Activated CD4-positive, CD25-positive, alpha-beta regulatory T cell treated with anti-CD3 and anti-CD28 coated beads, Interleukin-2, amount 50 U/mL, for 72 hours (primary cell): ENCODE measurements around the gene DCAF16.

ENCODE experiments used
- DNase-seq: peaks from one replicate; pipeline ENCODE4 v3.0.0; 2021

Gene DCAF16

GRCh38 chr4:17781300-17782287 is 29.0 kb downstream of the DCAF16 start, which contains the start of gene FAM184B:
Gene FAM184B (minus strand): TSS chr4:17781621. CDS start chr4:17781299, 322 bp downstream.
- DNase-seq, result no peak

GRCh38 chr4:17780501-17781299 is 29.9 kb downstream of the DCAF16 start:
- no peak for DNase-seq

DNA sequence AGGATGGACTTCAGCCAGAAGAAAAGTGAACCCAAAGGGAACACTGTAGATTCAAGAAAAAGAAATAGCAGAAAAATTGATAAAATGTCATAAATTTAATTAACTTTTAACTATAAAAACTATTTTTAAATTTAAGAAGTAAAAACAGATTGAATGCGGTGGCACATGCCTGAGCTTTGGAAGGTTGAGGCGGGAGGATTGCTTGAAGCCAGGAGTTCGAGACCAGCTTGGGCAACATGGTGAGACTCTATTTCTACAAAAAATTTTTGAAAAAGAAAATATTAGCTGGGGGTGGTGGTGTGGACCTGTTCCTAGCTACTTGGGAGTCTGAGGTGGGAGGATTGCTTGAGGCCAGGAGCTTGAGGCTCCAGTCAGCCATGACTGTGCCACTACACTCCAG is 32.1 kb downstream of the DCAF16 start:
- DNase-seq, result no peak

DNA sequence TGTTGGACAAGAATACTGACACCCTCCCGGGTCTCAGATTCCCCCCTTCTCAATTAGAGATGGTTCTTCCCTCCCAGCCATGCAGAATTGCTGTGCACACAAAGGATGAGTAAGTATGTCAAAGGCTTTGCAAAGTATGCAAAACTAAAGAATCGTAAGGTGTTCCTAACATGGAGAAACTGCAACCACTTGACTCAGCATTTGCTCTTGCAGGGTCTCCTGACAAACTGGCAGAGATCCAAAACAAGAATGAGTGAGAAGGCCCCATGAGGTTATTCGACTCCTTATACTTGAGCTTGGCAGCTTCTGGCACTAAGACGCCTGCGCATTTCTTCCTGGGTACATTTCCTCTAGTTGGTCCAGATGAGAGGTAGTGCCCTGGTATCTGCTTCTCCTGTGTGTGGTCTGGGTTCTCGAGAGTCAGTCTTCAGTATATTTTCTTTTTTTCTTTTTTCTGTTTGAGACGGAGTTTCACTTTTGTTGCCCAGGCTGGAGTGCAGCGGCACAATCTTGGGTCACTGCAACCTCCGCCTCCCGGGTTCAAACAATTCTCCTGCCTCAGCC is 37.3 kb downstream of the DCAF16 start:
- no peak for DNase-seq

DNA sequence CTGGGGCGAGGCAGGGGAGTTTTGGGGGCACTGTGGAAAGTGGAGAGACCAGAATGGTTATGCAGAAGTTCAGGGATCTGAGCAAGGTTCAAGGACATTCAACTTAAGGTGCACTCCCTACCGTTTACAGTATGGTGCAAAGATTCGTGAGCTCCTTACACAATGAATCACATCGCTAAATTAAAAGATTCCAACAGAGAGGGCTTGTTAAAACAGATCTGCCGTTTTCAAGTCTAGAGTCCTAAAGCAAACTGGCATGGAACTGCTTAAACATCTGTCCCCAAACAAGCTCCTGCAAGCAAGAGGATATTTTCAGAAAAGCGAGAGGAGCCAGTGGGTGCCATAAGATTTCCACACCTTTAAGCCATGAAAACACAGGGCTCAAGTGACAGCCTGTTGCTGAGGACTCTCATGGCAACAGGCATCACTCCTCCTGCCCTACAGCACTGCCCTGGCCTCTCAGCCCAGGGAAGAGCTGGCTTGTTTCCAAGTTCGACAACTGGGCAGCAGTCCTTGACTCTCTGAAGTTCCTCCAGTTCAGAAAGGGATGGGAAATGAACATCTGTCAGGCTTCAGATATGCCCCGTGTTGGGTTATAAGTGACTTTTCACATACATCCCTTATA is 39.2 kb downstream of the DCAF16 start:
- no peak for DNase-seq

- no peak for DNase-seq
These were observed 39.7 kb downstream of the DCAF16 start for GRCh38 chr4:17770845-17771244.

DNA sequence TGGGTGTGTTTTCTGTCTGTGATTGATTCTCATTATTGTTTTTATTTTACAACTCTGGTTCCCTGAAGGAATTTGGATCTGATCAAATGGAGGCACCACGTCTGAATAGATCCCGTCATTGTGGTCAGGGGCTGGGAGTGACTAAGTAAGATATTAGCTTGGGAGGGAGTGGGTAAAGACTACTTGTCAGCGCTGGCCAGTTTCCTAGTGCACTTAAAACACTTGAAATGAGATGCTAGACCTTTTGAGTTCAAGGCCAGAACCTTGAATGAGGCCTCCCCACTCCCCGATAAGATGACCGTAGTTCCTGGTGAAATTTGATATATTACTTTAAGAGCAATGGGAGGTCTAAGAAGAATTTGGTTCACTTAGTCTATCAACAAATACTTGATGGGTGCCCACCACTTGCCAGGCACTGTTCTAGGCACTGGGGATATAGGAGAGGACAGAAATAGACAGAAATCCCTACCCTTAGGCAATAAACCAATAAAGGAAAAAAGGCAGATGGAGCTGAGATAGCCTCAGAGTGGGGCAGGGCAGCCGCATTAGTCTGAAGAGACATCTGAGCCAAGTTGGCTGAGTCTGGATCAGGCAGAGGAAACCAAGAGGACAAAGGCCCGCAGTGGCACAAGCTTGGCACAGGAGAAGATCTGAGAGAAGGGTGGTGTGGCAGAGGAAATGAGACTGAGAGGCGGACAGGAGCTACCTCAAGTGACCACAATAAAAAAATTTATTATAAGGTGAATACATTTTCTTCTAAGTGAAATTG is 41.0 kb downstream of the DCAF16 start:
- no peak for DNase-seq

DNA sequence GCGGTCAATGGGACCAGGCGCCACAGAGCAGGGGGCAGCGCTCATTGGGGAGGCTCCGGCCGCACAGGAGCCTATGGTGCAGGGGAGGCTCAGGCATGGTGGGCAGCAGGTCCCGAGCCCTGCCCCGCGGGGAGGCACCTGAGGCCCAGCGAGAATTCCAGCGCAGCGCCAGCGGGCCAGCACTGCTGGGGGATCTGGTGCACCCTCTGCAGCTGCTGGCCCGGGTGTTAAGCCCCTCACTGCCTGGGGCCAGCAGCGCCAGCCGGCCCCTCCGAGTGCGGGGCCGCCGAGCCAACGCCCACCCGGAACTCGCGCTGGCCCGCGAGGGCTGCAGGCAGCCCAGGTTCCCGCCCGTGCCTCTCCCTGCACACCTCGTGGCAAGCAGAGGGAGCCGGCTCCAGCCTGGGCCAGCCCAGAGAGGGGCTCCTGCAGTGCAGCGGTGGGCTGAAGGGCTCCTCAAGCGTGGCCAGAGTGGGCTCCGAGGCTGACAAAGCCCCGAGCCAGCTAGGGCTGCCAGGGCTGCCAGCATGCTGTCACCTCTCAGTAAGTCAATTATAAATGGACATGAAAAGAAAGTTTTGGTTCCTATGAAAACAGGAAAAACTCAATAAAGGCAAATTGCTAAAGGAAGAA is 43.6 kb downstream of the DCAF16 start:
- DNase-seq, result no peak

DNA sequence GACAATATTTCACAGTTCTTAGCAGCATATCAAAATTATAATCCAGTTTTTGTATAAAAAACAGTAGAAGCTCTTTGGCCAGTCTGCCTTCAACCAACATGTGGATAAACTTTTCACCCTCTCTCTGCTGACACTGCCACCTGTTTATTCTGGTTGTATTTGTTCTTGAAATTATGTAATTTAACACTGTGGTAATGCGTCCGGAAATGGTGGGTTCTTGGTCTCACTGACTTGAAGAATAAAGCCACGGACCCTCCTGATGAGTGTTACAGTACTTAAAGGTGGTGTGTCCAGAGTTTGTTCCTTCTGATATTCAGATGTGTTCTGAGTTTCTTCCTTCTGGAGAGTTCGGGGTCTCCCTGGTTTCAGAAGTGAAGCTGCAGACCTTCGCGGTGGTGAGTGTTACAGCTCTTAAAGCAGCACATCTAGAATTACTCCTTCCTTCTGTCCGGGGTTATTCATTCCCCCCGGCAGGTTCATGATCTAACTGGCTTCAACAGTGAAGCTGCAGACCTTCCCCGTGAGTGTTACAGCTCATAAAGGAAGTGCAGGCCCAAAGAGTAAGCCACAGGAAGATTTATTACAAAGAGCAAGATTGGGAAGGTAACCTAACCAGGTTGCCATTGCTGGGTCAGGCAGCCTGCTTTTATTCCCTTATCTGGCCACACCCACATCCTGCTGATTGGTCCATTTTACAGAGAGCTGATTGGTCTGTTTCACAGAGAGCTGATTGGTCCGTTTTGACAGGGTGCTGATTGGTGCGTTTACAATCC is 44.9 kb downstream of the DCAF16 start:
- DNase-seq, result no peak

- DNase-seq, result no peak
These were observed 46.6 kb downstream of the DCAF16 start for GRCh38 chr4:17763931-17764330.

DNA sequence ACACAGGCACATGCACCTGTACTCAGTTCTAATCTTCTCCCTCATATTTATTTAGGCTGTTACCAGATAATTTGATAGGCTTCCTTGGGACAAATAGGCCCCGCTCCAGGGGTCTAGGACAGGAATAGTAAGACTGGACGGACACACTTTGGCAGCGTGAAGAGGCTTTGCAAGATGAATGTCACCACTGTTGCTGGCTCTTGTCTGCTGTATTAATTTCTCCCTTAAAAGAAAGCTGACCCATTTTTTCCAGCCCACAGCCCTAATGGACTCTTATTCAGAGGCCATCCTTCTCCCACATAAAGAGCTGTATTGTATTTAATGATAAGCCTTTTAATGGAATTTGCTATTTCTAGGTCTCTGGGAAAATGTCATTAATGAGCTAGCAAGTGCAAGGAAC is 47.1 kb downstream of the DCAF16 start:
- DNase-seq, result no peak

DNA sequence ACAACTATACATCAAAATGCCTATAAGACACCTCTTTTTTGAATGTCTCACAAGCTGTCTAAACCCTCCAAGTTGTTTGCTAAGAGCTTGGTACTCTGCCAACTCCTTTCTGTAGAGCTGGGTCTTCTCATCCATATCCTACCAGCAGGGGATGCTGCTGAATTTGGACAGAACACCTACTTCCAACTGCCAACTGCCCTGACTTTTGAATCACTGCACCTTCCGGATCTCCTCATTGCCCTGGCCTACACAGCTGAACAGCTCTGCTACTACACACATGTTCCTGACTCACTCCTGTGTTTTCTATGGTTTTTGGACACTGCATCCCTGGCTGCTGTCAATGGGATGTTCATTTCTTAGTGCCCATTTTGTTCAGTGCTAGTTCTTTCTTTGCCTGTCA is 47.8 kb downstream of the DCAF16 start:
- DNase-seq, result no peak

DNA sequence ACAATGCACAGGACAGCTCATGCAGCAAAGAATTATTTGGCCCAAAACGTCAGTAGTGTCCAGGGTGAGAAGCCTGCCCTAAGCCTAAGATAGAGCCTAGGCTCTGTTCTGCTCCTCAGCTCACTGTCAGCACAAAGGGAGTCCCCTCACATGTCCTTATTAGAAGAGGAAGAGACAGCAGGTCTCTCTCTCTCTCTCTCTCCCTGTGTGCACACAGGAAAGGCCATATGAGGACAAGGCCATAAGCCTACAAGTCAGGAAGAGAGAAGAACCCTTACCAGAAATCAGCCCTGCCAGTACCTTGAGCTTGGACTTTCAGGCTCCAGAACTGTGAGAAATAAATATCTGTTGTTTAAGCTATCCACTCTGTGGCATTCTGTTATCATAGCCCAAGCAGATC is 49.5 kb downstream of the DCAF16 start:
- DNase-seq, result no peak

- no peak for DNase-seq
These were observed 49.9 kb downstream of the DCAF16 start for GRCh38 chr4:17760626-17761025.

DNA sequence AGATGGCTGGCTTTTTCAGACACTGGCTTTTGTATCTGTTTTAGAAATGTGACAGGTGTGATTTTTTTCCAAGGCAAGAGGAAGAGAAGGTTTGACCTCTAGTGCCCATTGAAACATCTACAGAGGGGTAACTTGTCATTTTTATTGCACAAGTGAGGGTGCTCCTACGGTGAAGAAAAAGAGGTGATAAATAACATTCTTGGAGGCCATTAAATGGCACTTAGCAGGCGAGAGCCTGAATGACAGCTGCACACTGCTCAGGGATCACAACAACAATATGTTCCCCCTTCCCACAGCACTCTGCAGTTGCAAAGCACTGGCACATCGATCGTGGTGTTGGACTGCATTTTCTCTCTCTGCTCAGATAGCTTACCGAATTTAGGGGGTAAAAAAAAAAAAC is 52.1 kb downstream of the DCAF16 start:
- DNase-seq, result no peak

- DNase-seq, result no peak
These were observed 52.9 kb downstream of the DCAF16 start for GRCh38 chr4:17757621-17758020.

DNA sequence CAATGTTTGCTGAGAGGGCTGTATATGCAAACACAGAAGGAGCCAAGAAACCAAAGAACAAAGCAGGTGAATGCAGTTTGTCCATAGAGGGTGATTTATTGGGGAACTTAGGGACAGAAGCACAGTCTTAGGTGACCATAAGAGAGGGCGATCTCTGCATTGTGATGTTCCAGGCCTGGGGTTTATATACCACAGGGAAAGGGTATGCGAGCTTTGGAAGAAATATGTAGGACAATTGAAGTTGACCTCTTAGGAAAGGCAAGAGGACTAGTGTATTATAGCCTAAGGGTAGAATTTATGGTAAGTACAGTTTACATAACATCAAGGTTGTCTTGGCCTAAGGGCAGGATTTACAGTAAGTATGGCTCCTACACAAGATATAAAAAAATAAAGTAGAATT is 56.9 kb downstream of the DCAF16 start:
- DNase-seq, result no peak
